B cell (primary cell): Measurements from ENCODE around the gene PPP2R5D.

ENCODE experiments used
- CTCF ChIP-seq: fragments of 200-600 bp; IDR thresholded peaks from one replicate; pipeline ENCODE4 v1.8.0; 2022; ENCODE audit warnings: antibody characterized with exemption, mild to moderate bottlenecking
- EZH2 ChIP-seq: IDR thresholded peaks from 2 replicates; pipeline ENCODE4 v1.6.1; 2012; ENCODE audit warnings: borderline replicate concordance, low read depth, mild to moderate bottlenecking, moderate library complexity, low read length; ENCODE audit not compliant: insufficient read depth, poor library complexity, severe bottlenecking

DNA sequence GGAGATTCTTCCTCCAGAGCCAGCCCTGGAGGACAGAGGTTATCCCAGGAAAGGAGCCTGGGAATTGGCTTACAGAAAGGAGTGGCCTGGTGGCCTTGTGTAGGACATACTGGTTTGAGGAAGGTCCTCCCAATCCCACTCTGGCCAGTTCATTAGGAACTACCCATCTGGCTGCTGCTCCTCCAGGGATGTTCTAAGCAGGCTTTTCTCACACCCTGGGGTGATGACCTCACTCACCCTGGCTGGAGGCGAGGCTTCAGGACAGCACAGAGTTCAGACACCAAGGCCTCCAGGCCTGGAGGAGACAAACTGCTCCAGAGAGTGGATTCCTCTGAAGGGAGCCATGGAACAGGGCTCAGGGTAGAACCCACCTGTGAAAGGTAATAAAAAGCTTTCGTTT is 14.9 kb upstream of the PPP2R5D start:
- TF ChIP-seq CTCF (no peak), EZH2 (no peak)
